ENCODE measurements around the gene CCDC73. TPM values are rescaled to one million over a fixed set of nuclear protein-coding genes. Genes with fewer than 3 reads are reported as not detected.

The CCDC73 gene
- total RNA-seq, 6 donors from 2014 or later, result 0.15 to 0.20 TPM; not detected in 4

DNA sequence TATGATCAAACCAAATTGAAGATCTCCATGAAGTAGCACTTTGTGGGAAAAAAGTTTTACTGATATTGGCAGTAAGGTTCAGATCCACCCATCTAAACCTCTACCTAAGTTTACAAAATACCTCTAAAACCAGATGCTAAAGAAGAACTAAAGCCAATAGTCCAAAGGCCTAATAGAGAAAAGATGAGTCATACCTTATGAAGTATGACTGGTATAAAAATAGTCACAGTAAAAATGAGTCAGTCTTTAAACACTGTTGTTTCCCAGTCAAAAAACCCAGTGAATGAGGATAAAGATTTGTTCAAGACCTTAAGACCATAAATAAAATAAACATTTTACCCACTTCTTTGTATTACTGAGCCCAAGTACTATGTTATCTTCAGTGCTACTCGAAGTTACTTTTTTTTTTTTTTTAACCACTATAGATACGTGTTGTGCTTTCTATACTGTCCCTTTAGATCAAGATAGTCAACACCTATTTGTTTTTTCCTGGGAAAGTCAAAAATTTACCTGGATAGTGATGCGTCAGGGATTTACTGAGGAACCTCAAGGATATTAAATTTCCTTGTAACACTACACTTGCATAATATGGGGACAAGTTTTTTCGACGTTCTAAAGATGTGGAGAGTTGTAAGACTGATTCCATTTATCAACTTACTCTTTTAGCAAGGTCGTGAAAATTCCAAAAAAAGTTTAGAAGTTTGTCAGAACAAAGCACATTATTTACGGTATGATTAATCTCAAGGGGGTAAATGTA, 87.3 kb downstream of the CCDC73 start:
- ATAC-seq (ENCODE audit: low FRiP score in 2 of 2), result no peak
- Histone ChIP-seq H3K27ac (no peak overlapping the region), H3K4me1 (no peaks in the 10 kb centered on the region), H3K4me3 (no peak overlapping the region), H3K9me3 (peaks cover 0 to 12% (median 0%) of the 10 kb centered on the region in 4 donors), H3K27me3 (no peaks in the 10 kb centered on the region), H3K36me3 (no peaks in the 10 kb centered on the region)
- 71 to 76% methylated on average over 7 of the region's 7 CpGs for WGBS, 2 donors
- no peak for DNase-seq
- TF ChIP-seq, protein P1, sequence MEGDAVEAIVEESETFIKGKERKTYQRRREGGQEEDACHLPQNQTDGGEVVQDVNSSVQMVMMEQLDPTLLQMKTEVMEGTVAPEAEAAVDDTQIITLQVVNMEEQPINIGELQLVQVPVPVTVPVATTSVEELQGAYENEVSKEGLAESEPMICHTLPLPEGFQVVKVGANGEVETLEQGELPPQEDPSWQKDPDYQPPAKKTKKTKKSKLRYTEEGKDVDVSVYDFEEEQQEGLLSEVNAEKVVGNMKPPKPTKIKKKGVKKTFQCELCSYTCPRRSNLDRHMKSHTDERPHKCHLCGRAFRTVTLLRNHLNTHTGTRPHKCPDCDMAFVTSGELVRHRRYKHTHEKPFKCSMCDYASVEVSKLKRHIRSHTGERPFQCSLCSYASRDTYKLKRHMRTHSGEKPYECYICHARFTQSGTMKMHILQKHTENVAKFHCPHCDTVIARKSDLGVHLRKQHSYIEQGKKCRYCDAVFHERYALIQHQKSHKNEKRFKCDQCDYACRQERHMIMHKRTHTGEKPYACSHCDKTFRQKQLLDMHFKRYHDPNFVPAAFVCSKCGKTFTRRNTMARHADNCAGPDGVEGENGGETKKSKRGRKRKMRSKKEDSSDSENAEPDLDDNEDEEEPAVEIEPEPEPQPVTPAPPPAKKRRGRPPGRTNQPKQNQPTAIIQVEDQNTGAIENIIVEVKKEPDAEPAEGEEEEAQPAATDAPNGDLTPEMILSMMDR (IDR thresholded peaks at IDR 0.05), result no peak
- no peak for TF ChIP-seq EP300 (IDR thresholded peaks at IDR 0.05)
- TF ChIP-seq POLR2A (IDR thresholded peaks at IDR 0.05), result no peak
- no peak for TF ChIP-seq POLR2AphosphoS5 (IDR thresholded peaks at IDR 0.05)

DNA sequence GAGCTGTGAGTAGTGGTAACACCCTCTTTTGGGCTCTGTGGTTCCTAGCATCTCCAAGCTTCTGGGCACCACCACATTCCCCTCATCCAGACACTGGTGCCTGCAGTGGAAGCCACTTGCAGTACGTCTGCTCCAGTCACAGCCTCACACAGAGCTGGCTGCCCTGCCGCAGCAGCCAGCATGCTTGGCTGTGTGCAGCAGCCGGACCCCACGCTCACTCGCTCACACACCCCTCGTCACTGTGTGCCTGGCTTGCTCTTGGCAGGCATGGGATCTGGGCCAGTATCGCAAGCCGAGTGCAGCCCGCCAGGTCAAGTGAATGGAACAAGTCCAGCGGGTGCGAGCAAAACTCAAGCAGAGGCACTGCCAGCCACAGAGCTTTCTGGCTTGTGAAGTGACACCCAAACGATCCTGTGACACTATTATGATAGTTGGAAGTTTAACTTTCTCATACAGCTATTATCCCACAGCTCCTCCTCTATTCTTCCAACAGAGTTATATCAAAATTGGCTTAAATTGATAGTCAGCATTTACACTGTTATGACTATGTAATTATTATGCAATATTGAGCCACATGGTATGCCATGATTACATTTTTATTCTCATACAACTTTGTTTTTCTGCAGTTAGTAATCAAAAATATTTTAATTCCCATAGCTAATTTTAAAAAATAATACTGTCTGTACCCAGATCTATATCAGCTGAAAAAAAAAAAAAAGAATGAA, 89.0 kb downstream of the CCDC73 start:
- WGBS, 2 donors, result 86 to 87% methylated on average over 11 to 12 of the region's 12 CpGs
- ATAC-seq (ENCODE audit: low FRiP score in 2 of 2) (no peak), DNase-seq (peak in 1 of 2 donors; percentile 54)
- H3K4me3 ChIP-seq, result no peak overlapping the region
- peaks cover 0 to 12% (median 0%) of the 10 kb centered on the region in 4 donors for H3K9me3 ChIP-seq
- H3K4me1 ChIP-seq, result no peaks in the 10 kb centered on the region
- H3K36me3 ChIP-seq, result no peaks in the 10 kb centered on the region
- no peak overlapping the region for H3K27ac ChIP-seq
- H3K27me3 ChIP-seq, result no peaks in the 10 kb centered on the region
- TF ChIP-seq EP300 (IDR thresholded peaks at IDR 0.05) (no peak), POLR2A (IDR thresholded peaks at IDR 0.05) (no peak), POLR2AphosphoS5 (IDR thresholded peaks at IDR 0.05) (no peak)
- TF ChIP-seq, protein P1 (IDR thresholded peaks at IDR 0.05), result no peak

DNA sequence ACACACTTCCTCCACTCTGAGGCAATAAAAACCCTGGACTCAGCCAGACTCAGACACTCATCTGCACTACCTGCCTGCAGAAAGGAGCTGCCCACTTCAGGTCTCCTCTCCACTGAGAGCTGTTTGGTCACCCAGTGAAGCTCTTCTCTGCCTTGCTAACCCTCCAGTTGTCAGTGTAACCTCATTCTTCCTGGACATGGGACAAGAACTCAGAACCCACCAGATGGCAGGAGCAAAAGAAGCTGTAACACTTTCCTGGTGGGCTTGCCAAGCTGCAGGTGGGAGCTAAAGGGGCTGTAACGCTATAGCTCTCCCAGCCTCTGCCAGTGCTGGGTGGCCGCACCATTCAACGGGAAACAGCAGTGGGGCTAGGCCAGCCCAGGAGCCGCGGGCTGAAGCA, 89.7 kb downstream of the CCDC73 start:
- no peaks in the 10 kb centered on the region for H3K36me3 ChIP-seq
- no peaks in the 10 kb centered on the region for H3K27me3 ChIP-seq
- no peak overlapping the region for H3K4me3 ChIP-seq
- WGBS, 2 donors, result 91 to 93% methylated on average over 5 of the region's 5 CpGs
- no peak overlapping the region for H3K27ac ChIP-seq
- peaks cover 0 to 12% (median 0%) of the 10 kb centered on the region in 4 donors for H3K9me3 ChIP-seq
- no peaks in the 10 kb centered on the region for H3K4me1 ChIP-seq
- DNase-seq, result peak in 1 of 2 donors; percentile 44
- ATAC-seq (ENCODE audit: low FRiP score in 2 of 2), result no peak
- no peak for TF ChIP-seq EP300 (IDR thresholded peaks at IDR 0.05)
- TF ChIP-seq, protein P1 (IDR thresholded peaks at IDR 0.05), result no peak
- TF ChIP-seq POLR2A (IDR thresholded peaks at IDR 0.05), result no peak
- TF ChIP-seq POLR2AphosphoS5 (IDR thresholded peaks at IDR 0.05), result no peak

DNA sequence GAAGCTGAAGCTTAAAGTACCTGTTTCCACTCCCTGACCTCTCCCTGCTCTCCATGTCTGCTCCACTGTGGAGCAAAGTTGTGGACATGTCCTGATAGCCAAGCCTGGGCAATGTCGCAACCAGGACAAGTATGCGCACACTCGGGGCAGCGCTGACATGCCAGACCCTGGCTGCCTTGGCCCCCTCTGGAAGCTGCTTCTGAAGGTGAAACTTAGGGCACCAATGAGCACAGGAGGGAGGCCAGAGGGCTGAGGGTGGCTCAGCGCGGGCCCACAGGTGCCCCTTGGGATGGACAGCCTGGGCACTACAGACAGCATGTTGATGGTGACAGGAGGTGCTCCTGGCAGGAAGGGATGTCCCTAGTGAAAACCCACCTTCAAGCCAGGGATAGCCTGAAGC, 90.2 kb downstream of the CCDC73 start:
- peaks cover 0 to 12% (median 0%) of the 10 kb centered on the region in 4 donors for H3K9me3 ChIP-seq
- H3K27me3 ChIP-seq, result no peaks in the 10 kb centered on the region
- WGBS, 2 donors, result 92 to 94% methylated on average over 2 to 6 of the region's 6 CpGs
- peak in 1 of 2 donors; percentile 40 for ATAC-seq (ENCODE audit: low FRiP score in 2 of 2)
- no peak overlapping the region for H3K27ac ChIP-seq
- H3K36me3 ChIP-seq, result no peaks in the 10 kb centered on the region
- TF ChIP-seq, protein P1 (IDR thresholded peaks at IDR 0.05), result no peak
- TF ChIP-seq POLR2AphosphoS5 (IDR thresholded peaks at IDR 0.05), result no peak
- no peak for TF ChIP-seq EP300 (IDR thresholded peaks at IDR 0.05)
- no peak for TF ChIP-seq POLR2A (IDR thresholded peaks at IDR 0.05)
- DNase-seq, result peak in 1 of 2 donors; percentile 49
- no peak overlapping the region for H3K4me3 ChIP-seq
- H3K4me1 ChIP-seq, result no peaks in the 10 kb centered on the region

Measured in upper lobe of left lung (tissue), 6 donors.